HG02642 (cell line): ENCODE data around the gene PHETA2.
"Not testable (repeated sequence)": the region's sequence is repeated elsewhere in the genome, so short reads cannot be mapped to it uniquely, and the experiment has no call there.

Experiments used
- ATAC-seq: cut with Tn5 transposase; IDR thresholded peaks from one replicate; pipeline ENCODE4 v1.9.1; 2021; ENCODE audit warnings: mild to moderate bottlenecking; ENCODE audit not compliant: unreplicated experiment, poor library complexity

PHETA2 gene

GRCh38 chr22:42068291-42068690 lies 5.8 kb upstream of the PHETA2 start:
- no peak for ATAC-seq

- ATAC-seq = peak; percentile 11
Observed at GRCh38 chr22:42069801-42070516, 4.1 kb upstream of the PHETA2 start.

- peak; percentile 93 for ATAC-seq
Observed at GRCh38 chr22:42070517-42071422, 3.3 kb upstream of the PHETA2 start, which contains the start of gene NAGA. TSS of gene NAGA (minus strand) at chr22:42070812. CDS start at chr22:42070297, 515 bp downstream.

DNA sequence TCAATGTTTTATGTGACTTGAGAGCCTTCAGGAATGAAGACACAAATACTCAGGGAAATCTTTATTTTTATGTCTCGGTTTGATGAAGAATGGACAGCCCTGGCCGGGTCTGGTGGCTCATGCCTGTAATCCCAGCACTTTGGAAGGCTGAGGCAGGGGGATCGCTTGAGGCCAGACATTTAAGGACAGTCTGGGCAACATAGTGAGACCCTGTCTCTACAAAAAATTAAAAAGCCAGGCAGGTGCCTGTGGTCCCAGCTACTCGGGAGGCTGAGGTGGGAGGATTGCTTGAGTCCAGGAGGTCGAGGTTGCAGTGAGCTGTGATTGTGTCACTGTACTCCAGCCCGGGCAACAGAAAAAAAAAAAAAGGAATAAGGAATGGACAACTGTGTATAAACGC lies 2.5 kb upstream of the PHETA2 start:
- ATAC-seq = not testable (repeated sequence)

DNA sequence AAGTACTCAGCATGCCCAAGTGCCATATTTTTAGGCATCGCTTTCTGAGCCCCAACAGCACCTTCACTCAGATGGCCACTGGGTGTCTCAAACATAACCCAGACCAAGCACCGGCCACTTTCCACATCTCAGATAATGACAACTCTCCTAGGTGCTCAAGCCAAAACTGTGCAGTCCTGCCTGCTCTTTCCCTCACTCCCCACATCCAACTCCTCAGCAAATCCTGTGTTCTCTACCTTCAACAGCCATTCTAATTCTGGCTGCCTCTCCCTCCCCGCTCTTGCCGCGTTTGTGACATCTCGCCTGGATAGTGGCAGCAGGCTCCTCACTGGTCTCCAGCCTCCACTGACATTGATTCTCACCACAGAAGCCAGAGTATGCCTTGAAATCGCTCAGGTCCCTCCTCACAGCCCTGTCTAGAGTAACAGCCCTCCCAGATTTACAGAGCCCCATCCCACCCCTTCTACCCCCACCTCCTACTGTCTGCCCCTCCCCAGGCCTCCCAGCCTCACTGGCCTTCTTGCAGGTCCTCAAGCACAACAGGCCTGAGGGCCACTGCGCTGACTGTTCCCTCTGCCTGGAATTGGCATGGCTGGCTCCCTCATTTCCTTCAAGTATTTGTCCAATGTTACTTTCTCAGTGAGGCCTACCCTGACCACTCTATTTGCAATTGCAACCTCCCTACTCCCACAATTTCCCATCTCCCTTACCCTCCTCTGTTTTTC lies 1.3 kb upstream of the PHETA2 start:
- ATAC-seq = no peak

DNA sequence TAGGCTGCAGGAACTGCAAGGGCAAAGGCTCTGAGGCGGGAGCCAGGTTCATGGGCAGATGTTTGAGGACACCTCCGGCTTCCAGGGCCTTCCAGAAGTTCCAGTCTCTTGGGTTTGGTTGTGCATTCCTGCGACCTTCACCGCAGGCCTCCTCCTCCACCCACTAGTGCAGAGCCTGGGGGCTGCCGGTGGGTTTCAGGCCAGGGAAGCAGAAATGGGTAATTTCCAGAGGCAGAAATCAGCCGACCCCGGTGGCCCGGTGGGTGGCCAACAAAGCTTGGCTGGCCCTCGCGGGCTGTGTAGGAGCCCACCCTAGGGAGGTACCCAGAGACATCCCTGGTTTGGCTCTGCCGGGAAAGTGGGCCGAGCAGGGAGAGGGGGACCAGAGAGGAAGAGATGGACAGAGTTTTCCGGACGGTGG lies 417 bp upstream of the PHETA2 start:
- no peak for ATAC-seq

DNA sequence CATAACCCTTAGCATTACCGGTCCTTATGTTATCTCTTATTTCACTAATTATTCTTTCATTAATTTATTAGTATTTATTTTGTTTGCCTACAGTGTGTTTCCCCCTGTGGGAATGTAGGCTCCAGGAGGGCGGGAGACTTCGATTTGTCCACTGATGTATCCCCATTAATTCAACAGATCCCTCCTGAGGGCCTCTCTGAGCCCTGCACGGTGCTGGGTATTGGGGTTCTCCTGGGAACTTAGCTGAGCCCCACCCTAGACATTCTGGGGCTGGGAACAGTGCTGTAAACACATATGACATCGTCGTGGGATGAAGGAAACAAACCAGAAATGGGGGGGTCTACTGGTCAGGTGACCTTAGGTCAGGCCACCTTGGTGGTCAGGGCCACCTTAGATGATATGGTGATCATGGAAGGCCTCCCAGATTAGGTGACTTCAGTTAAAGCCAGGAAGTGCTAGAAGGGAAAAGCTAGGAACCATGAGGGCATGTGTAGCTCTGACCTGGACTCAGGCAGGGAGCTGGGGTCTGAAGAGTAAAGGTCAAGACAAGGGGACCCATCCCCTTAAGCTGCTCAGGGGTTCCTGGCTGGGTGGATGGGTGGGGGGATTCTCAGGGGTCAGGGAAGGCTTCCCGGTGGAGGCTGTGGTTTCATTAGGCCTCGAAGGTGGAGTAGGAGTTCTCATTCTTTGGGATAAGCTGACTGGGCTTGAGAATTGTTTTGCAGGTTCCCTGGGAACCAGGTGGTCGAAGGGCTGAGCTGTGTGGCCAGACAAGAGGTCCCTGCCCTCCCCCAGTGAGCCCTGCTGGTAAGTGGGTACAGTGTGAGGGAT lies 1.0 kb downstream of the PHETA2 start:
- ATAC-seq = no peak

GRCh38 chr22:42076764-42077485 lies 2.9 kb downstream of the PHETA2 start:
- ATAC-seq = no peak

DNA sequence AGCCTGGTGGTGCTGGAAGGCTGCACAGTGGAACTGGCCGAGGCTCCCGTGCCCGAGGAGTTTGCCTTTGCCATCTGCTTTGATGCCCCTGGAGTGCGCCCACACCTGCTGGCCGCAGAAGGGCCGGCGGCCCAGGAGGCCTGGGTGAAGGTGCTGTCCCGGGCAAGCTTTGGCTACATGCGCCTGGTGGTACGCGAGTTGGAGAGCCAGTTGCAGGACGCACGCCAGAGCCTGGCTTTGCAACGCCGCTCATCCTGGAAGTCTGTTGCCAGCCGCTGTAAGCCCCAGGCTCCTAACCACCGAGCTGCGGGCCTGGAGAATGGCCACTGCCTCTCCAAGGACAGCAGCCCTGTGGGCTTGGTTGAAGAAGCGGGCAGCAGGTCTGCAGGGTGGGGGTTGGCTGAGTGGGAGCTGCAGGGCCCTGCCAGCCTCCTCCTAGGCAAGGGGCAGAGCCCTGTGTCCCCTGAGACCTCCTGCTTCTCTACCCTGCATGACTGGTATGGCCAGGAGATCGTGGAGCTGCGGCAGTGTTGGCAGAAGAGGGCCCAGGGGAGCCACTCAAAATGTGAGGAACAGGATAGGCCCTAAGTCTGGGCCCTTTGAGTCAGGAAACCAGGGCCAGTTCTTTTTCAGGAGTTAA lies 3.6 kb downstream of the PHETA2 start:
- no peak for ATAC-seq

GRCh38 chr22:42078469-42079318 lies 4.6 kb downstream of the PHETA2 start:
- peak; percentile 4 for ATAC-seq

GRCh38 chr22:42079319-42080251 lies 5.5 kb downstream of the PHETA2 start, which contains the start of gene SMDT1:
TSS of gene SMDT1 (plus strand) at chr22:42079700. CDS start at chr22:42079769, 69 bp downstream.
- ATAC-seq = peak; percentile 83

GRCh38 chr22:42080287-42080686 lies 6.2 kb downstream of the PHETA2 start:
- ATAC-seq = no peak

- ATAC-seq = no peak
Observed at GRCh38 chr22:42083119-42083518, 9.1 kb downstream of the PHETA2 start.

DNA sequence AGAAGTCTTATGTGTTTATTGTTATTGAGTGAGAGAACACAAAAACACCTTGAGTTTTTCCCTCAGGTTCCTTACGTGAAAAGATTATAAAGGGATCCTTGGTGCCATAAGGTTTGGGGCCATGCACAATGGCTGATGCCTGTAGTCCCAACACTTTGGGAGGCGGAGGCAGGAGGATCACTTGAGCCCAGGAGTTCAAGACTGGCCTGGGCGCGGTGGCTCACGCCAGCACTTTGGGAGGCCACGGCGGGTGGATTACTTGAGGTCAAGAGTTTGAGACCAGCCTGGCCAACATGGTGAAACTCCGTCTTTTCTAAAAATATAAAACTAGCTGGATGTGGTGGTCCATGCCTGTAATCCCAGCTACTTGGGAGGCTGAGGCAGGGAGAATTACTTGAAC lies 10.8 kb downstream of the PHETA2 start:
- ATAC-seq = no peak

DNA sequence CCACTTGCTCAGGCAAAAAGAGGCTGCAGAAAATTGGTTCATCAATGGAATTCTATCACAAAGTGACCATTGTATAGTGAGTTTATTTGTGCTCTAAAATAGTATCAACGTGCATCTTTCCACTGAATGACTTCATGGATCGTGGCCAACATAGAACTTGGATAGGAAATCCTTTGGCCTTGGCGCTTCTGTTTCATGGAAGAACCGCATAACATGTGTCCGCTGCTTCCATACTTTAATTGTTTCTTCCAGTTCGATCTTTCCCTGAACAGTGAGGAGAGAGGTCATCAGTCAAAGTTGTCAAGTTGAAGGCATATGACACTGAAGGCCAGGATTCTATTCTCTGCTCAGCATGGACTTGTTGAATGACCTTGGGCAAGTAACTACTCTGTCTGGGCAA lies 12.0 kb downstream of the PHETA2 start:
- ATAC-seq = no peak

DNA sequence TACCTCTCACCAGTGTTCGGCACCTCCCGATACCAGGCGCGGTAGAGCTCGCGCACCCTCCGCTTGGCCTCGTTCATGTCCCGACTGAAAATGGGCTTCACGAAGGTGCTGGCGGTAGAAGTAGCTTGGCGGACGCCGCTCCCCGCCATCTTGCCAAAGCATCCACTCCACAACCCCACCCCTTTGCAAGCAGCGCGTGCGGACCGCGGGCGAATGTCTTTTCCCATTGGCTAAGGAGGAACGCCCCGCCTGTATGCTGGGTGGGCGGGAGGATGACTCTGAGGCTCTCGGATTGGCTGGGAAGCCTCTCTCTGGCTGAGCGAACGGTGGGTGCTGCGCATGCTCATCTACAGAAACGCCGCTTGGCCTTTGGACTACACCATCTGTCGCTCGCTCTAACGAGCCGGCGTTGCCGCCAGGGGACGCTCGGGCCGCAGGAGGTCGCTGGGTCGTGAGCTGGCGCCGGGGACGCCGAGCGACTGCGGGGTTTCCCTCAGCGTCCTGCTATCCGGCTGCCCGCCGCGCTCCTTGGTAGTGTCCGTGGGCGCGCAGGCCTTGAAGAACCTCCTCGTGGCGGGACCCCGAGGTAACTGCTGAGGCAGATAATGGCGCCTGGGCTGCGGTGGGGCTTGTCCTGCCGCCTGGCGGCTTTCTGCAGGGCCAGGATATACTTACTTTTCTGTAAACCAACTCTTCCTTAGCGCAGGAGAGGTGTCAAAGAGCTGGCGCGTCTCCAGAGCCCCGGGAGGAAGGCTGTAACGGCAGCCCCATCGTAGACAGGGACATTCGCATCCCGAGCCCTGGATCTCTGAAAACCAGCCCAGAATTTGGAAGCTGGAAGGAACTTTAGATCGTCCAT lies 16.8 kb downstream of the PHETA2 start, which contains the start of gene NDUFA6:
Gene NDUFA6 (minus strand): TSS at position 177 of the 859 bp plus-strand sequence. CDS start 28 bp downstream, at position 149.
- peak; percentile 95 for ATAC-seq
